Measurements from ENCODE around the gene LEKR1.

The LEKR1 gene

DNA sequence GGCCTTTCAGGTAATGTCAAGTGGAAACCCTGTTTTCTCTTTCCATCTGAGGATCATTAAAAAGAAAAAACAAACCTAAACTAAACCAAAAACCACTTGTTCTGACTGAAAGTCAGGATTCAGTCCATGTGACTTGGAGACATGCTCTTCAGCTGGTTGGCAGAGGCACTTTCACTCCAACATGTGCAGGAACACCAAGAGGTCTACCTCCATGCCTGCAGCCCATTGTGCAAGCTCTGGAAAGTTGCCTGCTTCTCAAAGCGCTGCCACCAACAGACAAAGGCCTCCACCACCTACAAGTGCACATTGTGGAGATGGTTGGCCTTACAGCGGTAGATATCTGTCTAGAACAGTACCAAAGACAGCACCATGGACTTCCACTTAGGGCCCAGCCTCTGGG, 161.8 kb downstream of the LEKR1 start:
- DNase-seq, result no peak

DNA sequence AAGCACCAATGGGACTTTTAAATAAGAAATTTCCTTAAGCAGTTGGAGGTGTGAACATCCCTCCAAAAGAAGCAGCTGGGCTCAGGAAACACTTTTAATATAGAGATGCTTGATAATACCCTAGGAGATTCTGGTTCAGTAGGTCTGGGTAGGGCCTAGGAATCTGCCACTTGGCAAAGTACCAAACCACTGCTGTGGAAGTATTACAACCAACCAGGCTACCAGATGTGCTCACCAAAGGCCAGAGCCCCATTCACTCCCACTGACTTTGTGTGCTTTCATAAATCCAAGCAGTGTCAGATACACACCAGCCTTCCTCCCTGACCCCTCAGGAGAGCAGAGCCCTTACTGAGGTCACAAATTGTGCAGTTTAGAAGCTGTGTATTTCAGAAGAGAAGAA, 171.2 kb downstream of the LEKR1 start:
- peak; percentile 9 for DNase-seq

DNA sequence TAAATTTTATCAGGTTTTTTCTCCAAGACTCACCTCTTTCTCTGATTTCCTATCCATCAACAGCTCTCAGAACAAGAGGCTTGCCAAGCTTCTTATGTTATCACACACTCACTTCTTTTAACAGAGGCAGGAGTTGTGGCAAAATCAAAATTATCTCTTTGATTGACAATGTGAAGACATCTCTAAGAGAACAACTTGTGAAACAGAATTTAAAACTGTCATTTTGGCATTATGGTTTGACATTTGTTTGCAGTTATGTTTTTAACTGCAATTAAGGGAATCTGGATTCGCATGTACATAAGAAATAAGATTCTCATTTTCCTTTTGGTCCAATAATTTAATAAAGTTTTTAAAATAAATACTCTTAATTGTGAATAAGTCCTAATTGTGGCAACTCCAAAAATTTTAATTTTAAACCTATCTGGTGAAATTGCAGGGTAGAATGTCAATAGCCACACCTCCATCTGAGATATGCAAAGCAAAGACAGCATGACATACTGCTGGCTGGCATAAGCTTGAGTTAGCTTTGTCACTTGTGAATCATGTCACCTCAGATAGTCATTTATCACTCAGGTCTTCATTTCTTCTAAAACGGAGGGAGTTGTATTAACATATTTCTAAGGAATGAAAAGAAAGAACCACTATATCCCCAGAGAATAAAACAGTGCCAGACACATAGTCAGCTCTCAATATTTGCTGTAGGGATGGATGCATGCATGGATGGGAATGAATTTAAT, 175.2 kb downstream of the LEKR1 start:
- DNase-seq, result no peak

DNA sequence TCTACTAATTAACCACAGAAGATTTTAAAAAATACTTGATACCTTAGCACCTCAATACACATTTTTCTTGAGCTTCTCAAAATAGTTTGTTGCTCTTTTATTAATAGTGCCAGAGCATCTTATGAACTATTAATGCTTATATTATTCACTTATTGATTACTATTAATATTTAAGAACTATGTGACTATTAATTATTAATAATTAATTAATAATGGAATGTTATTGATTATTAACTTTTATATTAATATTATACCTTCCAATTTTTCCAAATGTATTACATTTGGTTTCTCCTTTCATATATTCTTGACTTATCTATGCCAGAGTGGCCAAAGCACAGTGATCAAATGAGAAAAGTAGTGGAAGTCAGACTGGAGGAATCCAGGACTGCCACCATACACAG, 195.5 kb downstream of the LEKR1 start:
- DNase-seq, result no peak

DNA sequence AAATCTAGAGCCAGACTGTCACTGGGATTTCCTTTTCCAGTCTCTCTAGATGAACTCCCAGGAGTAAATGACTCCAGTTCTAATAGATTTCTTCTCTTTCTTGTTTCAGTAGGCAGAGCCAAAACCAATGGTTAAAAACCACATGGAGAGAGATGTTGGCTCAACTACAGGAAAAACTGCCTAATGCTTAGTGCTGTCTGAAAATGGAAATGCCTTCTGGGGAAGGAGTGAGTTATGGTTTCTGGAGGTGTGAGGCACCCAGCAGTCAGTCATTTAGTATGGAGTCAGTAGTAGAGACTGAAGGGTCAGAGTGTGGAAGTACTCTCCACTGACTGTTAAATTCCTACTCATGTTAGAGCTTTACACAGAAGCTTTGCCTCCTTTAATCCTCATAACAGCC, 197.1 kb downstream of the LEKR1 start:
- DNase-seq, result no peak

DNA sequence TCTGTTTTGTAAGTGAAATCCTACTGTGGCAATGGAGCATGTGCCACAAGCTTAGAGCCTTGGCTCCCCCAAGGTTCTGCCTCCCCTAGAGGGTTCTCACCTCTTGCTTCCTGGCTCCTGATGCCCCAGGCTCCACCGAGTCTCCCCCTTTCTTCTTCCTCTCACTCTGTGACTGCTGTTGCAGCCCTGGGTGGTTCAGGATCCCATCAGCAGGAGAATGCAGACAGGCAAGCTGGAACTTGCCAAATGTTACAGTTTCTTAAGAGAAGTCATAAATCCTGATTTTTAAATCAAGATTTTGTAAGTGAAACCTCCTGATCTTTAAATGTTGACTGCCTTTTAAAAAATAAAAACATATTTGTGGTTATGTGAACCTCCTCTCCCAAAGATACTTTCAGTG, 199.9 kb downstream of the LEKR1 start:
- DNase-seq, result no peak

DNA sequence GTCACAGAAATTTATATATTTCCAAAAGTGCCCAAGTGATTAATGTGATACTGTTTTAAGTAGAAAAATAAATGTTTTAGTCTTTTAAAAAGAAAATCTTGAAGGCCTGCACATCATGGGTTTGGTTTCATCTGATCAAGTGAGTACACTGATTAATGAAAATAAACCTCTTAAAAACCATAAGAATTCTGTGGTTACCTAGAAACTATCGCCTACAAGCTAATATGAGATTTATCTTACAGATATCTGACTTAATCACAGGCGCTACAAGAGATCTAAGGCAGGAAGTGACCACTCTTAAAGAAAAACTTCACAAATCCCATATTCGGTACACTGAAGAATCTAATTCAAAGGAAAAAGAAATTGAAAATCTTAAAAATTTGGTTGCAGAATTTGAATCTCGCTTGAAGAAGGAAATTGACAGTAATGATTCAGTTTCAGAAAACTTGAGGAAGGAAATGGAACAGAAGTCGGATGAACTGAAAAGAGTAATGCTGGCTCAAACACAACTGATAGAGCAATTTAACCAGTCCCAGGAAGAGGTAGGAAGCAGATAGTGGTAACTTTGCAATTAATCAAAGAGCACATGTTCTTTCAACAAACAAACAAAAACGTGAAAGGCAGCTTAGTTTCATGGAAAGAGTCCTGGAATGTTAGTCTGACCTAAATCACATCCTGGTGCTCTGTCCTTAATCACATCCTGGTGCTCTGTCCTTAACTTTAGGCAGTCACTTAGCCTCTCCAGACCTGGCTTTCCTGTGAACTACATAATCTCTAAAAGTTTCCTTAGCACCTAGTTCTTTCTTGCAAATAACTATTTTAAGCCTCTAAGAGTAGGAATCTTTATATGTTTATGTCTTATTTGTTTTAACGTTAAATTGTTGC, 201.9 kb downstream of the LEKR1 start:
- no peak for DNase-seq

DNA sequence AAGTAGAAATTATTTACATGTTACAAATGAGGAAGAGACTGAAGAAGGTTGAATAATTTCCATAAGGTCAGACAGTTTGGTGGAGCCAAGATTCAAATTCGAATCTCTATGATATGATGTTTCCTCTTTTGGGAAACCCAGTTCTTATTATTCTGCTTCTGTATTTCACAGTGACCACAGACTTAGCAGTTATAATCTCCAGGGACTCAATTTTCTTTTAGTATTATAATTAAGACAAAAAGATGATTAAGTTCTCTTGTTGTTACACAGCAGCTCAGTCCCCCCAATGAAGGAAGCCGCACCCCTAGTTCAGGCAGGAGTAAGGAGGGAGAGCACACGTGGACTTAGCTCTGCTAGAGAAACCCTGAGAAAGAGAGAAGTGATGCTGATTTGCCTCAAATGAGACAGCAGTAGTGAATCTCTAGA, 203.2 kb downstream of the LEKR1 start:
- DNase-seq, result no peak

DNA sequence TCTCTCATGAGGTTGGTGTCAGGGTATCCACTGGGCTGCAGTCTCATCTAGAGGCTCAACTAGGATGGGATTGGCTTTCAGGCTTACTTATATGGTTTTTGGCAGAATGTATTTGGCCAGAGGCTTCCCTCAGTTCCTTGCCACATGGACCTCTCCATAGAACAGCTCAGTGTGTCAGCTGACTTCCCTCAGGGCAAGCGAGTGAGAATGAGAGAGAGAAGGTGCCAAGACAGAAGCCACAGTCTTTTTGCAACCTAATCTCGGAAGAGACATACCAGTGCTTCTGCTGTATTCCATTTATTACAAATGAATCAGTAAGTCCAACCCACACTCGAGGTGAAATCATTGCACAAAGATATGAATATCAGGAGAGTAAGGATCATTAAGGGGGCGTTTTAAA, 204.6 kb downstream of the LEKR1 start:
- DNase-seq, result no peak

DNA sequence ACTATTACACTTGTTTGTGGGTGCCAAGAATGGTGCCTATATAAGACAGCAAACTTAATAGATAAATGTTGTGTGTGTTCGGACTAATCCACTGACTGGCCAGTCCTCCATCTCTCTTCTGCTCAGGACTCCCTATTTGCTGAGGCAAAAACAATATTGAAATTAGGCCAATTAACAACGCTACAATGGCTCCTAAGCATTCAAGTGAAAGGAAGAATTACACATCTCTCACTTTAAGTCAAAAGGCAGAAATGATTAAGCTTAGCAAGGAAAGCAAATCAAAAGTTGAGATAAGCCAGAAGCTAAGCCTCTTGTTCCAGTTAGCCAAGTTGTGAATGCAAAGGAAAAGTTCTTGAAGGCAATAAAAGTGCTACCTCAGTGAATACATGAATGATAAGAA, 206.8 kb downstream of the LEKR1 start:
- no peak for DNase-seq

DNA sequence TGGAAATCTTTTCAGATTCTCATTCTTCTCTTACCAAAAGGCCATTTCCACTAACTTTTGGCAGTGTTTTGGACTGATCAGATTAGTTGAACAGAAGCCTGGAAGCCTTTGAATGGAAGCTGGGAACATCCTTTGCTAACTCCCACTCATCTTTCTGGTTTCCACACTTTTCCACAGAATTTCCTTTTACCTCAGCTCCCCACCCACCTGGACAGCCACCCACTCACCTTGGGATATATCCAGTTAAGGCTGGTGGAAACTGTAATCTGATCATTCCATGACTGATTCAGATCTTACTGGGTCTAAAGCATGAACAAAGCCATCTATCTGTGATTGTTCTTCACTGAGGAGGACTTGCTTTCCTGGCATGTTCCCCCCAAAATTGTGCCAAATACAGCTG, 214.3 kb downstream of the LEKR1 start:
- no peak for DNase-seq

DNA sequence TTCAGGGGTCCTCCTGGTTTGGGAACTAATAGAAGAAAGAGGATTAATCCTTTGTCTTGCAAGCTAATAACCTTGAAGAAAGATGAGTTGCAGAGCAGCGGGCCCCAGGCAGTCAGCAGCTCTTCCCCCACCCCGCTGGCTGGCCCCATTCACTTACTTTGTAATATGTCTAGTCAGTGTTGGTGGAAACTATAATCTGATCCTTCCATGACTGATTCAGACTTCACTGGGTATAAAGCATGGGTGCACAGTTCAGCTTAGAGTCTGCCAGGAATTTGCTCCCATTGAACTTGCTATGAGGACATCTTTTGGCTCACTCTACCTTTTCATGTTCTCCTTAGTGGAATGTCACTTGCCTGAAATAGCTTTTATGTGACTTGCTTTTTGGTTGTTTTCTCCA, 216.1 kb downstream of the LEKR1 start:
- DNase-seq, result no peak

DNA sequence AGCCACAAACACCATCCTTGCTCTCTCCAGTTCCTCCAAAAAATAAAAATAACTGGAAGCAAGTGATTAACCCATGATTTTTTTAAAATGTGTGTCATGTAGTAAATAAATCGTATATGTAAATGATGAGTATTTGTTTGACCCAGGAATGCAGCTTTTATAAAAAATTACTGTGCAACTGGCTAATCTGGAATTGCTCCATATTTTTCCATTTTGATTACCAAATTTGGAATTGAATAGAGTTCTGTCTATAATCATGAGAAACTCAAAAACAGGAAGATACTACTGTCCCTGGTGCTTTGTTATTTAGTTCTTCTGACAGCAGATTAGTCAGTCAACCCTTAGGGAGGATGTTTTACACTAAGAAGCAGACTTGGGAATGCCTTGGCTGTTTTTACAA, 217.6 kb downstream of the LEKR1 start:
- peak; percentile 7 for DNase-seq

DNA sequence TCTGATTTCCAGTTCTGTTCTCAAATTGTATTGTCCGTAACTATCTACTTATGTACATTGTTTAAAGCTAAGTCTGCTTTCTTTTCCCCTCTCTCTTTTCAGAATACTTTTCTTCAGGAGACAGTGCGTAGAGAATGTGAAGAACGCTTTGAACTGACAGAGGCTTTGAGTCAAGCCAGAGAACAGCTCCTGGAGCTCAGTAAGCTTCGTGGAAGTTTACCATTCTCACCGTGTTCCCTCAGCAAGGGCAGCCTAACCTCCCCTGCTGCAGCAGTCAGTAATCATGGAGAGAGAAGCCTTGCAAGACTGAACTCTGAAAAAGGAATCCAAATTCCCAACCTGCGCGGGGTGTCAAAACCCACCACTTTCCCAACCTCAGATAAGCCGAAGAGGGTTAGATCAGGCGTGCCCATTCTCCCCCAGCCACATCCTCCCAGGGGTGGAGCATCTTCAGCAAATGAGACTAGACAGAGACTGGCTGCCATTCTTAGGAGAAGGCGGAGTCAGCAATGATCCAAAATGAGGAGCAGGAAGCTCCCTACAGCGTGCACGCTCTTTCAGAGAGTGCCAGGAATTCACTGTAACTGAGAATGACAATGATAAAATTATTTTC, 219.2 kb downstream of the LEKR1 start:
- DNase-seq, result peak; percentile 11

DNA sequence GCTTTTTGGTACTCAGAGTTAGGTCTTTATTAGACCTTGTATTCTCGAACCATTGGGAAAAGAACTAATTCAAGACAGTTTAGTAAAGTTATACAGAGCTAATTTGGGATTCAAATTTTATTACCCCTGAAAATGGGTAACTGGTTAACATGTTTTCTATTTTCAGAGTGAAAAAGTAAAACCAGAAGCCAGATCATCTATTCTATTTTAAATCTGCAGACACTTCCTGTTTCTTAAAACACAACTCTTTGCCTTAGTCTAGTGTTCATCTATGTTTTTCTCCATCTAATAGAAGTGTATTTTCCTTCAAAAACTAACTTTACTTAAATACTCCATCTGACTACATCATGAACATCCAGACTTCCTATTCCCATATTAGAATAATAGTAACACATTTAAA, 220.4 kb downstream of the LEKR1 start:
- DNase-seq, result no peak

DNA sequence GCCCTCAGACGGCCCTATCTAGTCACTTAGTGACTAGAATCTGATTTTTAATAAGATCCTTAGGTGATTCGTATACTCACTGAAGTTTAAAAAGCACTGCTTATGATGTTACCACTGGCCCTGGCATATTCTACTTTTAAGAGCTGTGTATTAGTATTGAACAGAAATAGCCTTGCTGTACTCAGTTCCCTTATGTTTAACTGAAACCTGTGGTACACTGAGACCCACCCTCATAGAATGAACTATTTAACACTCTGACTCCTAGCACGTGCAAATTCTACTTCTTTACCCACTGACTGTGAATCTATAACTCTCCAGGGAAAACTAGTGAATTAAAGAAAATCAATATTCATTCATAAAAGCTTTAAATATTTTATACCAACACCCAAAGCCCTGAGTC, 224.9 kb downstream of the LEKR1 start:
- no peak for DNase-seq

DNA sequence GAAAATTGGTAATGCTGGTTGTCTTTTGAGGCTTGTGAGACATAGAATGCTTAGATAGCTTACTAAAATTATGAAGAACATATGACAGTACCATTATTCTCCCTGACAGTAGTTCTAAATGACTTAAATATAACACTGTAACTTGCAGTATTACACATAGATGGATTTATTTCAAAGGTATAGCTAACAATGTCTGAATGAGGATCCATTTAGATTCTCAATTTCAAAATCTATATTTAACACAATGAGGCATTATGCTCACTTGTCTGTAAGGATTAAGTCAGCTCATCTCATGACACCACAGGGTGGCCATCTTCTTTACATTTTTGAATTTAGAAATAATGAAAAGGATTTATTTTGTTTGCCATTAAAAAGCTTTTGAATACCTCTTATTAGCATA, 225.4 kb downstream of the LEKR1 start:
- DNase-seq, result no peak

DNA sequence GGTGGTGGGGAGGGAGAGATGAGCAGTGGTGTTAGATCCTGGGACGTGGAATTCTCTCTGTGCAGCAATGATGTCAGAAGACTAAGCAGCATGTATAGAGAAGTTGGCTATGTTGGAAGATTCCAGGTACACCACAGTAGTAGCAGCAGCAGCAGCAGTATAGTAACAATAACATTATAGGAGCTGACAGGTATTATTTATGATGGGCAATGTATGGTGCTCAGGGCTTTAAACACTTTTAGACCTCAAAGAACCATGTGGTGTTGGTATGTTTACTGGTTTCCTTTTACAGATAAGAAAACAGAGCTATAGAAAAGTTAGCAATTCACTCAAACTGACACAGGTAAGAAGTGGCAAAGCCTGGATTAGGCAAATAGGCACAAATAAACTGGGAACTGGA, 229.9 kb downstream of the LEKR1 start:
- no peak for DNase-seq

DNA sequence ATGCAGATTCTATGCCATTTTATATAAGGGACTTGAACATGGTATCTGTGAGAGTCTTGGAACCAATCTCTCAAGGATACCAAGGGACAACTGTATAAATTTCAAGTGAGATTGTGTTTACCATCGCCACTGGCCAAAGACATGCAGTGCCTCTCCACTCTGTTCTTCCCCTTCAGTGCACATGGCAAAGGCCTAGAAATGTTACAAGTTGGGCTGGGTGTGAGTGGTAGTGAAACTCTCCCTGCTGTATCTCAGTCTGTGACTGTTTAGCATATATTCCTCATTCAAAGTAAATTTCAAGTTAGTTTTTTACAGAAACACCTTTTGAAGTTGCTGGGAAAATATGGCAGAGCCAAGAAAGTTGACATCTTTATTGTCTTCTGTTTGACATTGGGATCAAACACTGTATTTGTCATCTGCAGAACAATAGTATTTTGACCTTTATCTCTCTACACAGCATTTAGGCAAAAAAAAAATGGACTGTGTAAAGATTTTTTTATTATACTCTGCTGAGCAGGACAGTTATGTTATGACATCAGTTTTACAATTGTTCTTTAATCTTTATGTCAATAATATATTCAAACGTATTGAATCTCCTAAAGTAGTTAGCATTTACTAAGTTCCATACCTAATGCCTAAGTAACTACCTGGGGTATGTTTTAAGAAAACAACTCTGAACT, 232.4 kb downstream of the LEKR1 start:
- DNase-seq, result no peak

DNA sequence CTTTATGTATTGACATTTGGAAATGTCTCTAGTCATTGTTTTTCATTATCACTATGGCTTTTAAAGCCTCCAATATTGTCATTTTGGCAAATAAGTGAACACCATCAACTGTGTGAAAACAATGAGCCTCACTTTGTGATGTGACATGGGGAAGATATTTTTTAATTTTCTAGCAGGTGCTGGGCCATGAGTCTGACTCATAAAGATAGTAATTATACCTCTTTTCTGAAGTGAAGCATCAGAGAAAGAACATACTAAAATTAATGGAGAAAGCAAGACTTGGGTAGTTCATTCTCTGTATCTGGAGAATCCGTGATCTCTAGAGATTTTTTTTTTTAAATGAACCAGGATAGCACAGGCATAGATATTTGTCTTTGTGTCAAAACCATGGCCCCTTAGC, 233.0 kb downstream of the LEKR1 start:
- DNase-seq, result no peak

DNA sequence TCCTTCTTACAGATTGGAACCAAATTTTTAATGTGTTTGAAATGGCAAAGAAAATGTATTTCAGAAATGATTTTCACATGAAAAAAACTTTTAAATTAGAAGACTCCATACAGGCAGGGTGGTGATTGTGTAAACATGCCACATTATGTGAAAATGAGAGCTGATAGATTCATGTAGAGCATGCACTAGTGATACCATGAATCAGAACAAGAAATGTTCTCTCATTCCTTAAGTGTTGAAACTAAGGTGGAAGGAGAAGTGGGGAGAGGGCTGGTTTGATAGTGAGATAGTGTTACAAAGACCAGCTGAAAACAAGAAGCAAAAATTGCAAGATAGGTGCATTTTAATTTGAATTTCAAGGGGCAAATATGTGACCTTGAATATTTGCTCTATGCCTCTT, 233.5 kb downstream of the LEKR1 start:
- DNase-seq, result no peak

DNA sequence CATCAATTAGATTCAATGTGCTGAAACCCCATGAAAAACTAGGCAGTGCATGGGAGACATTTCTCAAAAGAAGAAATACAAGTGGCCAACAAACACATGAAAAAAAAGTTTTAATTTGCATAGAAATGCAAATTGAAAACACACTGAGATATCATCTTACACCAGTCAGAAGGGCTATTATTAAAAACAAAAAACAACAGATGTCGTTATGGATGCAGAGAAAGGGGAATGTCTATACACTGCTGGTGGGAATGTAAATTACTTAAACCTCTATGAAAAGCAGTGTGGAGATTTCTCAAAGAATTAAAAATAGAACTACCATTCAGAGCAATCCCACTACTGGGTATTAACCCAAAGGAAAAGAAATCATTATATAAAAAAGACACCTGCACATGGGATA, 235.1 kb downstream of the LEKR1 start:
- DNase-seq, result no peak

DNA sequence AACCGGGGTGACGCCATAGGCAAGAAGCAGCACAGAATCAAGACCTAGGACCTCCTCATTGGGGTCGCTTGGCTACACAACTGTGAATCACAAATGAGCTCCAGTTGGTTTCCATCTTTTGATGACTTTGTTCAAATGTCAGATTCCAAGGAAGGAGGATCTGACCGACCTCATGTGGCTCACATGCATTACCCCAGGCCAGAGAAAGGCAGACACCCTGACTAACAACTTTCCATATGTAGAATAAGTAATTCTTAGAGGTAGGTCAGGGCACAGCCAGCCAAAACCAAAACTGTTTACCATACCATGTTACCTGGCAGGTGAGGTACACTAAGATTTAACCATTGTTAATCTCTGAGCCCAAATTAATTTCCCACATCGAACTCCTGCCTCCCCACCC, 237.3 kb downstream of the LEKR1 start:
- DNase-seq, result no peak
